A673 (cell line): ENCODE results near the gene DYRK1A.

Source experiments
- EZH2 ChIP-seq: fragments of 200-600 bp; sonication (generic); IDR thresholded peaks from 2 replicates; pipeline ENCODE4 v1.6.1; 2017; ENCODE audit warnings: borderline replicate concordance, low read depth, mild to moderate bottlenecking, mixed read lengths, antibody characterized with exemption, low read length; ENCODE audit not compliant: poor library complexity, severe bottlenecking
- TF ChIP-seq, protein P1 (sequence below): fragments of 300-800, 200-600 bp; sonication (generic); conservative IDR thresholded peaks from 2 replicates; pipeline ENCODE4 v1.5.1; 2017; ENCODE audit warnings: low read depth, mild to moderate bottlenecking, antibody characterized with exemption, low read length, moderate library complexity, mixed read lengths

DNA sequence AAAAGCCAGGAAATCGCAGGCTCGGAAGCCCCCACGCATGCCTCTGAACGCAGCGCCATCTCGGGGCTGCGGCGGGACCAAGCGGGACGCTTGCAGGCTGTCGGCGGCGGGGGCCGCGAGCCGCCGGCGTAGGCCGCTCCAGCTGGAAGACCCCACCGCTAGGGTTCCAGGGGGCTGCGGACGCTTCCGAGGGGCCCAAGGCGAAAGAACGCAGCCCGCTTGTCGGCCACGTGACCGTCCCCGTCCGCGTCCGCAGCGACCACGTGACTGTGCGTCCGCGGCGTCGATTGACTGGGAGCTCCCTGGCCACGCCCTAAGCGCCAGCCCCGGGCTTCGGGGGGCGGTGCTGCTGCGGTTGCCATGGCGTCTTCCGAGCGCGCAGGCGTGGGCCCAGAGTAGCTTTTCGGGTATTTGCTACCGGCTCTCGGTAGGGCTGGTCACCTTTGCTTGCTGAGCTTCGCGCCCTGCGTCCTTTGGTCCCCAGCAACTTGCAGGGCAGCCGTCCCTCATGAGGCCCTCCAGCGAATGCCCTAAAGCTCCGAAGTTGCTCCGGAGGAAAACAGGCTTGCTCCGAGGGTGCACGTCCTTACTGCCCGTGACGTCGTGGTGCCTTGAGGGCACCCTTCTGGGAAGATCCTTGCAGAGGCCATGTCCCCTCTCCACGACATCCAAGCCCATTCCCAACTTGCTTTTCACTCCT is 197.2 kb downstream of the DYRK1A start:
- TF ChIP-seq, protein P1, sequence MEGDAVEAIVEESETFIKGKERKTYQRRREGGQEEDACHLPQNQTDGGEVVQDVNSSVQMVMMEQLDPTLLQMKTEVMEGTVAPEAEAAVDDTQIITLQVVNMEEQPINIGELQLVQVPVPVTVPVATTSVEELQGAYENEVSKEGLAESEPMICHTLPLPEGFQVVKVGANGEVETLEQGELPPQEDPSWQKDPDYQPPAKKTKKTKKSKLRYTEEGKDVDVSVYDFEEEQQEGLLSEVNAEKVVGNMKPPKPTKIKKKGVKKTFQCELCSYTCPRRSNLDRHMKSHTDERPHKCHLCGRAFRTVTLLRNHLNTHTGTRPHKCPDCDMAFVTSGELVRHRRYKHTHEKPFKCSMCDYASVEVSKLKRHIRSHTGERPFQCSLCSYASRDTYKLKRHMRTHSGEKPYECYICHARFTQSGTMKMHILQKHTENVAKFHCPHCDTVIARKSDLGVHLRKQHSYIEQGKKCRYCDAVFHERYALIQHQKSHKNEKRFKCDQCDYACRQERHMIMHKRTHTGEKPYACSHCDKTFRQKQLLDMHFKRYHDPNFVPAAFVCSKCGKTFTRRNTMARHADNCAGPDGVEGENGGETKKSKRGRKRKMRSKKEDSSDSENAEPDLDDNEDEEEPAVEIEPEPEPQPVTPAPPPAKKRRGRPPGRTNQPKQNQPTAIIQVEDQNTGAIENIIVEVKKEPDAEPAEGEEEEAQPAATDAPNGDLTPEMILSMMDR = peak; percentile 57
- TF ChIP-seq EZH2 = no peak
